ENCODE data around the gene CACNA1G. TPM values are rescaled to one million over a fixed set of nuclear protein-coding genes. Genes with fewer than 3 reads are reported as not detected.

The CACNA1G gene
- total RNA-seq, 1 donor from 2014 or later: not detected

- no peak overlapping the region for H3K4me3 Mint-ChIP-seq (ENCODE audit: unreplicated experiment)
- H3K27ac Mint-ChIP-seq (ENCODE audit: unreplicated experiment): no peak overlapping the region
- peaks cover 8% of the 10 kb centered on the region for H3K27me3 Mint-ChIP-seq (ENCODE audit: unreplicated experiment)
- H3K9me3 Mint-ChIP-seq (ENCODE audit: unreplicated experiment): no peaks in the 10 kb centered on the region
- no peaks in the 10 kb centered on the region for H3K36me3 Mint-ChIP-seq (ENCODE audit: low read depth, unreplicated experiment)
- H3K4me1 Mint-ChIP-seq (ENCODE audit: unreplicated experiment): peaks cover 7% of the 10 kb centered on the region
- no peak for DNase-seq (ENCODE audit: low spot score)
- TF ChIP-seq CTCF (IDR thresholded peaks at IDR 0.05; ENCODE audit: unreplicated experiment): no peak
Observed at GRCh38 chr17:50539762-50540559, 20.6 kb upstream of the CACNA1G start.

- no peak overlapping the region for H3K4me3 Mint-ChIP-seq (ENCODE audit: unreplicated experiment)
- H3K4me1 Mint-ChIP-seq (ENCODE audit: unreplicated experiment): peaks cover 7% of the 10 kb centered on the region
- H3K27ac Mint-ChIP-seq (ENCODE audit: unreplicated experiment): no peak overlapping the region
- no peak for TF ChIP-seq CTCF (IDR thresholded peaks at IDR 0.05; ENCODE audit: unreplicated experiment)
- H3K9me3 Mint-ChIP-seq (ENCODE audit: unreplicated experiment): no peaks in the 10 kb centered on the region
- H3K27me3 Mint-ChIP-seq (ENCODE audit: unreplicated experiment): peaks cover 8% of the 10 kb centered on the region
- H3K36me3 Mint-ChIP-seq (ENCODE audit: low read depth, unreplicated experiment): no peaks in the 10 kb centered on the region
- DNase-seq (ENCODE audit: low spot score): no peak
Observed at GRCh38 chr17:50540560-50541401, 19.7 kb upstream of the CACNA1G start.

GRCh38 chr17:50541402-50541715, 19.2 kb upstream of the CACNA1G start:
- DNase-seq (ENCODE audit: low spot score): no peak
- H3K27ac Mint-ChIP-seq (ENCODE audit: unreplicated experiment): no peak overlapping the region
- no peak for TF ChIP-seq CTCF (IDR thresholded peaks at IDR 0.05; ENCODE audit: unreplicated experiment)
- H3K27me3 Mint-ChIP-seq (ENCODE audit: unreplicated experiment): peaks cover 11% of the 10 kb centered on the region
- no peaks in the 10 kb centered on the region for H3K36me3 Mint-ChIP-seq (ENCODE audit: low read depth, unreplicated experiment)
- no peaks in the 10 kb centered on the region for H3K9me3 Mint-ChIP-seq (ENCODE audit: unreplicated experiment)
- H3K4me1 Mint-ChIP-seq (ENCODE audit: unreplicated experiment): peaks cover 7% of the 10 kb centered on the region
- peak overlapping the region; percentile 78 for H3K4me3 Mint-ChIP-seq (ENCODE audit: unreplicated experiment)

- no peak for TF ChIP-seq CTCF (IDR thresholded peaks at IDR 0.05; ENCODE audit: unreplicated experiment)
- peaks cover 7% of the 10 kb centered on the region for H3K4me1 Mint-ChIP-seq (ENCODE audit: unreplicated experiment)
- peak; percentile 90 for DNase-seq (ENCODE audit: low spot score)
- H3K36me3 Mint-ChIP-seq (ENCODE audit: low read depth, unreplicated experiment): no peaks in the 10 kb centered on the region
- H3K27ac Mint-ChIP-seq (ENCODE audit: unreplicated experiment): no peak overlapping the region
- no peaks in the 10 kb centered on the region for H3K9me3 Mint-ChIP-seq (ENCODE audit: unreplicated experiment)
- peak overlapping the region; percentile 84 for H3K4me3 Mint-ChIP-seq (ENCODE audit: unreplicated experiment)
- peaks cover 11% of the 10 kb centered on the region for H3K27me3 Mint-ChIP-seq (ENCODE audit: unreplicated experiment)
Observed at GRCh38 chr17:50541716-50542688, 18.5 kb upstream of the CACNA1G start.
